HG02678 (cell line): ENCODE data around the gene BTK.

Source experiments
- ATAC-seq: cut with Tn5 transposase; IDR thresholded peaks from one replicate; pipeline ENCODE4 v1.9.1; 2021; ENCODE audit warnings: mild to moderate bottlenecking, moderate library complexity; ENCODE audit not compliant: unreplicated experiment

BTK gene

DNA sequence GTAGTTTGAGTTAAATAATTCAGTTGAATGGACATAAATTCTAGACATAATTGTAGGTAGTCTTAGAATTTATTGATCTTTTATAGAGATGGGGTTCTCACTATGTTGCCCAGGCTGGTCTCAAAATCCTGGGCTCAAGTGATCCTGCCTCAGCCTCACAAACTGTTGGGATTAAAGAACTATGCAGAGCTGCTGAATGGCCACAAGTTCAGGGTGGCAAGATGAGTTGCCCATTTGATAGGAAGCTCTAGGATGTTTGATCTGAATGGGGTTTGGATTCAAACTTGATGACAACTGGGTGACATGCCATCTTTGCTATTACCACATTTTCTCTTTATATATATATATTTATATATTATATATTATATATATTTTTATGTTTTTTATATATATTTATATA, 8.4 kb upstream of the BTK start:
- no peak for ATAC-seq

DNA sequence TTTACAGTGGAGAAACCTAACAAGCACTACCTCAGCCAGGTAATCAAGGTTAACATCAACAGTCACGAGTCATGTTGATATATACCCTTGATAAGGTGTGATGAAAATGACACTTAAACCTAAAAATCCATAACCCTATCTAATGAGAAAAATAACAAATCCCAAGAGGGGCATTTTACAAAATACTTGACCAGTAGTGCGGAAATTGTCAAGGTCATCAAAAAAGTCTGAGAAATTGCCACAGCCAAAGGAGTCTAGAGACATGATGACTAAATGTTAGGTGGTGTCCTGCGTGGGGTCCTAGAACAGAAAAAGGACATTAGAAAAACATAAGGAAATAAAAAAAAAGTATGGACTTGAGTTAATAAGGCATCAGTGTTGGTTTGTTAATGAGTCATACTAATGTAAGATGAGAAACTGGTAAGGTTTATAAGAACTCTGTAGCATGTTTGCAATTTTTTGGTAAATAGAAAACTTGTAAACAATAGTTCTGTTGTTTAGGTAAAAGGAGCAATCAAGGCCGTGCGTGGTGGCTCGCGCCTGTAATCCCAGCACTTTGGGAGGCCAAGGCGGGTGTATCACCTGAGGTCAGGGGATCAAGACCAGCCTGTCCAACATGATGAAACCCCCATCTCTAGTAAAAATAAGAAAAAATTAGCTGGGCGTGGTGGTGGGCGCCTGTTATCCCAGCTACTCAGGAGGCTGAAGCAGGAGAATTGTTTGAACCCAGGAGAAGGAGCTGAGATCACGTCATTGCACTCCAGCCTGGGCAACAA, 7.7 kb upstream of the BTK start:
- ATAC-seq, result no peak

DNA sequence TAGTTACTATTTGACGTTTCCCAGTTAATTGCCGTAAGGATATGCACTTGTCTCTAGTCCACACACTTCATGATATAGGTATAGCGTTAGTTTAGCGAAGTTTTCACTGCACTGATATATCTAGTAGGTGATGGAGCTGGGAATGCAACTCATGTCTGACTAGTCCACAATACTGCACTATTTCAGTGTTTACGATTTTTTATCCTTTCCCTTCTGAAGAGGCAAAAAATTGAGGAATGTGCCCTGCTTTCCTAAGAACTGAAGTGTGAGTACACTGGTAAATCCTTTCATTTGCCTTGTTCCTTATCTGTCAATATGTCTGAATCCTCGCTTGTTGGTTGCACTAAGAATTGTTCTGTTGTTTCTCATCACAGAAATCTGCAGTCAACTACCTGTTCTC, 5.8 kb upstream of the BTK start:
- ATAC-seq, result no peak

DNA sequence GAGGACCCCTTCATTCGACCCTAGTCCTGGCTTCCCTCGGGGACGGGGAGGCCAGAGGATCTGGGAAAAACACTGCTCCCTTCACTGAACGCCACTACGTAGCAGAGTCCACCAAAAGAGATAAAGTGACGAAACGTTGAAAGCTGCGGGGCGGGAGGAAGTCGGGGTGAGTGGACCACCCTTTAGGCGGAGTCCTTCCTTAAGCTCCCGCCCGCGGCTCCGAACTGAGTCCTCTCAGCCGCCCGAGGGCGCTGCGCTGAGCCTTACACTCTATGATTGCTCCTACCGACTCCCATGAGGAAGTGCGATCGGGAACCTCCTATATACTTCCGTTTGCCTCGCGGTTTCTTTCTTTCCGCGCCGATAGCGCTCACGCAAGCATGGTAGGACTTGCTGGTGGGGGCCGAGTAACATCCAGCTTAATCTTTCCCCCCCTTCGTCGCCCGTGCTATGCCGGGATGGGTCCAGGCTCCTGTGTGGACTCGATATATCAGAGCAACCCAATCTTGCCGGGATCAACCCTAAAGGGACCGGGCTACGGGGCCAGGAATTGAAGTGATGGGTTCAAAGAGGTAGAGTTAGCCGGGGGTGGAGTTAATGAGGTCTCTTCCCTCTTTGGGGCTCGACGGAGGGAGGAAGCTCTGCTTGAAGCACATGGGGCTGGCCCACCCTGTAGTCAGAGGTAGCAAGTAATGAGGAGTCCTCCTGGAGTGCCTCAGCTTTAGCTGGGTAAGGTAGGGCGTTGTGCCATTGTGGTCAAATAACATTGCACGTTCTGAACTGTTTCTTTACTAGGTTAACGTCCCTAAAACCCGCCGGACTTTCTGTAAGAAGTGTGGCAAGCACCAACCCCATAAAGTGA, 4.9 kb upstream of the BTK start, which contains the start of gene RPL36A:
Gene RPL36A, plus strand, starts transcription at position 348 of the 862 bp plus-strand sequence. Its CDS starts 33 bp downstream, at position 381.
- ATAC-seq, result peak; percentile 83

DNA sequence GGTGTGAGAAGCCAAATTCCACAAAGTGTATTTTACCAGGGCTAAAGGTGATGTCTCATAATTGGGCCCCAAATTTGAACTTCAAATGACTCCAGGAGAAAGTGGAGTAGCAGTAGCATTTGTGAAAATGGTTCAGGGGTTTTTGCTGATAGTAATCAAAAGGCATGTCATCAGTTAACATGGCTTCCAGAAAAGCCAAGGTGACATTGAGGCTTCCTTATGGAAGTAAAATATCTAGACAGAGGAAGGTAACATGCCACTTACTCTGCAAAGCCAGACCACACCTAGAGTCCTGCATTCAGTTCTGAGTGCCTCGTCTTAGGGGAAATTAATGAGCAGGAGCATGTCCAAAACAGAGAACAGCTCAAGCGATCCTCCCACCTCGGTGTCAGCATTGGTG, 2.6 kb upstream of the BTK start:
- no peak for ATAC-seq

DNA sequence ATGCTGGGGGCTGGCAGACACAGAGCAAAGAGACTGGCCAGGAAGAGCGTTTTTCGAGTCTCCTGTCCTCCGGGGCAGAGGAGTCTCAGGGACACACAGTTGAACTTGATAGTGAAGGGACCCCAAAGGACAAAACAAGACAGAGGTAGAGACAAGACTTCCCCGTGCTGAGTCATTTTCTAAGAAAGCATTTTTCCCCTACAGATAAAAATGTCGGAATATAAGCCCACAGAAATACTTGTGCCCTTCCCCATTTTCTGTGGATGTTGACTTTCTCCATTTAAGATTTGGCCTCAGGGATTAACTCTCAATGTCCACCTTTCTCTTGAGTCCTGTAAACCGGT, 523 bp upstream of the BTK start:
- ATAC-seq, result no peak

DNA sequence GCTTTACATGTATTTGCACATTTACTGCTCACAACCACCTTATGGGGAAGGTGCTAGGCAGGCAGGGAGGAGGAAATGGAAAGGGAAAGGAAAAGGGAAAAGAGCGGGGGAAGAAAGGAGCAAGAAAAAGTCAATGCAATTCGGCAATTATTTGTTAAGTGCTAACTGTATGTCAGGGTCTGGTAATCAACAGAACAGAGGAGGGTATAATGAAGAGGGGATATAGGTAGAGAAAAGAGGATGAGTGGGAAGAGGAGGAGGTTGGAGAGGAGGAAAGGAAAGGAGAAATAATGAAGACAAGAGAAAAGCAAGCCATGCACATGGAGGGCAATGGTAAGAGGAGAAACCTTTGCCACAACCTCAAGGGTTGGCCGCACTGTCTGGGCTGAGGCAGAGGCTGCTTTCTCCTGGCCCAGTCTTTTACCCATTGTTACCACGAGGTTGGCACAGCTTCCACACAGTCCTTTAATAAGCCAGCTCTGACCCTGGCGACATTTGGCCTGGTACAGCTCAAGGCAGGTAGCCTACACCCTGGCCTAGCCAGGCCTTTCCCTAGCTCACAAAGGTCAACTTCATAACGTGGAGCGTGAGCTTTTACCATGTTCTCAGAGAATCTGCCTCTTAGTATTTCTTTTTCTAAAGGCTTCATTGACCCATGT, 836 bp downstream of the BTK start:
- ATAC-seq, result no peak

DNA sequence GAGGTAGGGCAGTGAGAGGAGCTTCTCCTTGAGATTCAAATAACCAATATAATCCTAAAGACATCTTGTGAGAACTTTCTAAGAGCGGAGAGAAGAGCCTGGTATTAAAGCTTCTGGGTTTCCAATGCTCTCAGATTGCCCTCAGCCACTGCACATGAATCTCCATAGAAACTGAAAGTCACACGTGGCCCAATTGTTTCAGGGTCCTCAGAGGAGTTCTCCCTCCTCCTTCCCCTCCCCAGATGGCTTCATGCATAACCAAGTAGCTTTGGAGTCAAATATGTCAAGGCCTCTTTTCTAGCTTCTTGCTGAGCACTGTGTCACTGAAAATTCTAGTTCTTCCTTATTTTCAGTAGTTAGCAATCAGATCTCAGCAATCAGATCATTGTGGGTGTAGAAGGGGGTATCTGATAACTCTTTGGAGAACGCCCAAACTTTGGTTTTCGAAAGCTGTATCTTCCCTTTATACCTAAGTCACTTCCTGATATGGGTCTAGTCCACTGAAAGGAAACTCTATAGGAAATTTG, 2.2 kb downstream of the BTK start:
- ATAC-seq, result peak; percentile 71

DNA sequence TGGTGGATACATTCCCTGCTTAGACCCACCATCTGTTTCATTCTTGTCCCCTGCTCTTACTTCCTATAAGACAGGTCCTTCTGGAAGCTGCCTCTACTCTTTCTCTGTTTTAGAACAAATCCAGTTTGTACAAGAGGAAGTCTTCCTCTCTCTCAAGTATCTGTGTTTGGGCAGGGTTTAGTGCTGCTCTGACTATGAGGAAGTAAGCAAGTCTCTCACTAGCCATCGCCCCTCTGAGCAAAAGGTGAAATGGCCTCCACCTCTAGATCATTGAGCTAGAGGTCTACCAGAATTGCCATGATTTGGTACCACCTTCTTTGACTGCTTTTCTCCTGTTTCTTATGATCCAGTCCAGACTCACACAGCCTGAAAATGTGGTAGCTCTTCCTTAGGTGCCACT, 8.4 kb downstream of the BTK start:
- ATAC-seq, result no peak

DNA sequence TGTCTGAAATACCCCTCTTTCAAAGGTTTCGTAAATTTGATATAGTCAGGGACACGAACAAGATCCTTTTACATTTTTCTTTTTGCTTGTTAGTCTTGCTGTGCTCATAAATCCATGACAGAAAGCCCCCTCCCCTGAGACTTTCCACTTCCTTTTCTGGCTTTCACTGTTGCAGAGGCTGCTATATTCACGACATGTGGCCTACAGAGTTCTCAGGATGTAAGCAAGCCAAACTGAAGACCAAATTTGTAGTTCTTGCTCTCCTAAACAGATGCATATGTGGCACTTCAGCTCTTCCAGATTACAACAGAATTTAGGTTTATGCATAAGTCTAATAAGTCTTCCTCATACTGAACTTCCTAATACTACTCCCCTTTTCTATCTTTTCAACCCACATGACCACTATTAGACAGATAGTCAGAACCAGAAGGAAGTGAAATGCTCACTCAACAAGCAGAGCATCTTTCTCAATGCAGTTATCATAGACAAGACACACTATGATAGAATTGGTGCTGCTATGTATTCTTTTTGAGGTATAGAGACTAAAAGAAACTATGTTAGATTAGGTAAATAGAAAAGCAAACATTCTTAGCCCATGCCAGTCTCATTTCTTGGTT, 15.0 kb downstream of the BTK start:
- ATAC-seq, result peak; percentile 62

DNA sequence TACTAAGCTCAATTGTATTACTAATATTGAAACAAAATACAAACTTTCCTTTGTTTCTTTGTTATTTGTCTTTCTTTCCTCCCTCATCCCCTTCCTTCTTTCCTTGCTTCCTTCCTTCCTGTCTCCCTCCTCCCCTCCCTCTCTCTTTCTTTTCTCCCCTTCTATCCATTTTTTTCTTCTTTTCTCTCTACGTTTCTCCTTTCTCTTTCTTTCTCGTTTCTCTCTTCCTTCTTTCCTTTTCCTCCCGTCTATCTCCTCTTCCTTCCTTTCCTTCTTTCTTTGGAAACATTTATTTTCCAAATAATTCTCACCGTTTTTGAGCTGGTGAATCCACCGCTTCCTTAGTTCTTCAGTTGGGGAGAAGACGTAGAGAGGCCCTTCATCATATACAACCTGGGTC, 16.3 kb downstream of the BTK start:
- no peak for ATAC-seq

DNA sequence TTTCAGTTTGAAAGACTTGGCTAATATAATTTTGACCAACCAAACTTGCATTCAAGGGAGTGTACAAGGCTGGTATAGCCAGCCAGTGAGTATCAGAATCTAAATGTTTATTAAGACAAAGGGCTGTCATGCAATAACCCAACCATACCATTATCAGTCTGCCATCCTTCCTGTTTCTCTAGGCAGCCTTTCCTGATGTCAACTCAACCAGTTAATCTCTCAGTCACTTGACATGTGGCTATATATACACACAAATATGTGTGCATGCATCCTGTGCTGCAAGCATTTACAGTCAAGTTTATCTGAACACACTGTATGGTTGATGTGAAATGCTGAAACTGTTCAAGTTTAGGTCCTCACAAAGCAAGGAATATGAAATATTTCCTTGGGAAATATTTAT, 17.2 kb downstream of the BTK start:
- no peak for ATAC-seq

DNA sequence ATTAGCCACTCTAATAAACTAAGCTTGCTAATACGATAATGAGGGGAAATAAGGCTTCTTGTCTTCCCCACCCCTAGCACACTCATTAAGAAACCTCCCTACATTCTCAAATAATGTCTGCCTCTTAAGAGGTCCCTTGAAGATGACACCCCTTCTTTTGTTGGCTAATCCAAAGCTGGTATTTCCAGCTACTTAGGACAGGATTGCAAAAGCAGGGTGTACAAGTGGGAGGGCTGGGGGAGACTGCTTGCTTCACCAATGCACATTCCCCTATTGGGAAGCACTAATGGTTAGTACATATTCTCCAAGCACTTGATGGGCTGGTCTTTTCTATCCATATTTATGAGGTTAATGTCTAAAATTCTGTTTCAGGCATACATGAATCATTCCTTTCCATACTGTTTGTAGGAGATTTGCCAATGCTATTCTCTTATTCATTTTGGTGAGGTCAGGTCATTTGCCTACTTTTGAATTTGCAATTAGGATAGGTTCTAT, 20.6 kb downstream of the BTK start:
- no peak for ATAC-seq

DNA sequence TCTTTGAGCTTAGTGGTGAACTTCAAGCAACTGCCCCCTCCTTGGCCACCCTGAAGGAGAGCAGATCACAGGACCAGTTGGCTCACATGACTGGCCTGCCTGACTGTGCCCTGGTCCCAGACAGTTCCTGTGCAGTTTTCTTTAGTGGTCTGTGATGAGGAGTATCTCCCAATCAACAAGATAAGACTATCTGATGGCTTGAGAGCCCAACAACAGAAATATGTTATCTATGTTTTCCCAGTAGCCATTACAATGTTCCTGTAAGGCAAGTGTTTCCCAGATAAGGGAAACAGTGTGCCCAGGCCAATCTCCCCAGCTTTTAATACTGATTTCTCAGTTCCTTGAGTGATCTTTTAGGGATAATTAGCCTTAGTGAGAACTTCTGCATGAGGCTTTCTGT, 23.2 kb downstream of the BTK start:
- ATAC-seq, result no peak

DNA sequence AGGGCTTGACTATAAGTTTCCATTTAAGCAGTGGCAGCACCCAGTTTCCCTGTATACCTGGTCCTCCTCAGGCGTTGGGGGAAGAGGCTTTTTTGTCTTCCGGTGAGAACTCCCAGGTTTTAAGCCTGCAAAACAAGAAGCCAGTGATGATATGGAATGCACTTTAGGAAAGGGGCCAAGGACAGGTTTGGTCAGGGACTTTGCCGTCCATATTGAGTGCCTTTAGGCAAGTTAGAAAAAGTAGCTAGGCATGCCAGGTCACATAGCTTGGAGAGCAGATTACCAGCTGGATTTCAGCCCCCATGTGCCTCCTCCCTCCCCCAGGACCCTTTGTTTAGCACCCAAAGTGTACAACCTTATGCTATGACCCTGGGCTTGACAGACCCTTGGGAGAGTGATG, 23.9 kb downstream of the BTK start:
- no peak for ATAC-seq

DNA sequence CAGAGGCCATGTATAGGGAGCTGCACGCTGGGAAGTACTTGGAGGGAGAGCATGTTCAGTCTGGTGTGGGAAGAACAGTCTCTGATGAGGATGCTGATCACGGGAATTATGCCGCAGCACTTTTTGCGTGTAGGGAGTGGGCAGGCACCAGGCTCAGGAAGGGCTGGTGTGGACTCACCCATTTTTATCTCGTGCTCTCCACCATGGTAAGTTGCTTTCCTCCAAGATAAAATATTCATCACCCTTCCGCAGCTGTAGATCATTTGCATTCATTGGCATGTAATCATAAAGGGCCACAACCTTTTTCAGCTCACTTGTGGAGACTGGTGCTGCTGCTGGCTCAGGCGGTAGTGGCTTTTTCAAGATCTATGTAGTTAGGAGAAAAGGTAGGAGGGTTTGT, 25.6 kb downstream of the BTK start:
- no peak for ATAC-seq

DNA sequence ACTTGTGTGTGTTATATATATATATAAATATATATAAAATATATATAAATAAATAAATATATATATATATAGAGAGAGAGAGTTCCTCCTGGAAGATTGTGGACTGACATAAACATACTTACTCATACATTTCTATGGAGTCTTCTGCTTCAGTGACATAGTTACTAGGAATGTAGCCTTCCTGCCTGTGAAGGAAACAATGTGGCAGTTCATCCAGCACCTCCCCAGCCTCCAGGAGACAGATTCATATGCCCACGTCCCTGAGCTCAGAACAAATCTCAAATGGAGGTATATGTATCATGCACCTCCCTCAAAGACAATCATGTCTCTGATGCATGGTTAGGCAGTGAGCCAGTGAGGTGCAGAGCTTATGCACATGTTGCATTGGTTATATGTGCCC, 26.0 kb downstream of the BTK start:
- no peak for ATAC-seq

DNA sequence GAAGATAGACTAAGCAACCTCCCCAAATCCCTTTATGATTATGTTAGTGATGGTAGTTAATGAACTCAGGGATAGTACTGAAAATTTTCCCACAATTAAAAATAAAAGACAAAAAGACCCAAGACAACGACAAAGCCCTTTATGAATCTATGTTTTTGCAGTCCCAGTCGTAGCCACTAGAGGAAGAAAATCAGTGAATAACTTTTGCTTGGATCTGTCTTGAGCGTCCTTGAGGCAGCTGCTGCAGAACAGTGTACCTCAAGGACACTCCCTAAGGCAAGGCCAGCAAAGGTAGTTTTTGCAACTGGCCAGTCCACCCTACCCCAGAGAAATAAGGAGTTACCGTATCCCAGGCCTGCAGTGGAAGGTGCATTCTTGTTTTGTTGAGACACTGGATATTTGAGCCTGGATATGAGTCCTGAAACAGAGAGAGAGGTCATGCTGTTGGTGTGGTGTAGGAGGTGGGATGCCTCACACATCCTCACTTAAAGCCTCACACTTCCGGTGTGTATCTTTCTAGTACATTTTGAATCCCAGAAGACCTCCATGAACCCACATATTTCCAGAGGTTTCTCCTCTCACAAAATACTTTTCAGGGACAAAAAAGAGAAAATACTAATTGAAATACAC, 28.7 kb downstream of the BTK start:
- ATAC-seq, result no peak

DNA sequence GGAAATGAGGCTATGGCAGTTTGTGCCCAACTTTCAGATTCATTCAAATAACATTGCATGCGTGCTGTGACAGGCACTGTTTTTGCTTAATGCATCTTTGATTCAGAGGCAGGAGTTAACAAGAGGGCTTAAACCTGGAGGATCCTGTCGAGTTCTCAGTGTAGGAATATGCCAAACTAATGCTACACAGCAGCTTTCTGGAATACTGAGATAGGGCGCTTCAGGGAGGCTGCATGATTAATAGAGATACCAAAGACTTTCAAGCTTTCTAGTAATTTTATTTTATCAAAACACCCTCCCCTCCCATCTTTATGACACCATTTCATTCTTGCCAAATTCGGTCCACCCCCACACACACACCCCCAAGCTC, 36.8 kb downstream of the BTK start:
- ATAC-seq, result no peak

DNA sequence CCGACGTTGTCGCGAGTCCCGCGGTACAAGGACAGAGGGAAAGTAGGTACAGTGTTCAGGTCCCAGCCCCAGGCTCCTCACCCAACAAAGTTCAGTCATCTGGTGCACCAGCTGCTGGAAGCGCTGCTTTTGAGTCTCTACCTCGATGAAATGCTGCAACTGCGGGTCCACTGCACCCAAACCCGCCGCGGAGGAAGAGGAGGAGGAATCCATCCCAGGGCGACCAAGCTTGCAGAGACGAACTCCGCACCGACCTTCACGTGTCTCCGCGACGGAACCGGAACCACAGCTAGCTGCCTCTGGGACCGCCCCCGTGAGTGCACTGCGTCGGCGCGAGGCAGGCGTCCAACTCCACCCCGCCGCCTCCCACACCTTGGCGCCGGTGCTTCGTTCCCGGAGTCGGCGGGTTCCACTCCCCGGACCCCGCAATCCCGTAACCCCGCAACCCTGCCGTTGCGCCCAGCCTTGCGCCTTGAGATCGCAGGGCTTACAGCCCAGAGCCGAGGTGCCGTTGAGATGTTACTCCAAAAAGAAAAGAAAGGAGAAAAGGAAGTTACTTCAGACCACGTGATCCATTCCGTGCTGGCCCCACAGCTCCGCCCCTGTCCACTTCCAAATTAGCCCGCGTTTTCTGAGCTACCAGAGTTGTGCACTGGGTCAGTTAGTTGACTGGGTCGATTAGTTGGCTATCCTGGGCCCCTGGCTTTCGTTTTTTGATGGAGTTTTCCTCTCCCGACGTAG, 37.4 kb downstream of the BTK start, which contains the start of gene TIMM8A:
Gene TIMM8A, minus strand, starts transcription at position 291 of the 741 bp plus-strand sequence. Its CDS starts 78 bp downstream, at position 213.
- ATAC-seq, result peak; percentile 99
